ENCODE data around the gene FCHSD2. TPM values are rescaled to one million over a fixed set of nuclear protein-coding genes. Genes with fewer than 3 reads are reported as not detected.

Gene FCHSD2
- total and polyA plus RNA-seq, 2 donors (not counting 1 experiment from before 2014, with no cell fraction given), result 113 to 189 TPM

GRCh38 chr11:73004088-73004487 is 138.0 kb downstream of the FCHSD2 start:
- peak overlapping the region; percentile 68 for H3K27ac Mint-ChIP-seq
- DNase-seq, result no peak
- peaks cover 87% of the 10 kb centered on the region for H3K79me2 ChIP-seq (ENCODE audit: control insufficient read depth, insufficient read depth, low read length)

More at GRCh38 chr11:73004088-73004487, 138.0 kb downstream of the FCHSD2 start:
- Mint-ChIP-seq H3K4me3 (peak overlapping the region; percentile 42), H3K4me1 (peaks cover 64% of the 10 kb centered on the region), H3K9me3 (ENCODE audit: insufficient read depth) (peaks cover 6% of the 10 kb centered on the region), H3K27me3 (no peaks in the 10 kb centered on the region)
- no peak overlapping the region for H3K4me3 ChIP-seq (ENCODE audit: control extremely low read depth in 1 of 5, extremely low read depth in 1 of 5, insufficient read depth in 1 of 5, low read depth in 2 of 5, low read length in 4 of 5)
- H3K4me2 ChIP-seq (replicated peaks; ENCODE audit: low read depth, low read length, poor library complexity, severe bottlenecking), result peak overlapping the region; percentile 15
- no peaks in the 10 kb centered on the region for H3K27me3 ChIP-seq (replicated peaks in 1 of 4; ENCODE audit: control extremely low read depth in 1 of 4, control insufficient read depth in 3 of 4, insufficient read depth in 4 of 4, low read length in 3 of 4)
- WGBS (ENCODE audit: insufficient coverage), result no CpG with 5 or more reads among the region's 3 CpGs
- peak overlapping the region; percentile 16 for H3K9ac ChIP-seq (ENCODE audit: low read length)
- peaks cover 59 to 67% of the 10 kb centered on the region in 2 donors for H3K4me1 ChIP-seq (ENCODE audit: control insufficient read depth in 2 of 2, insufficient read depth in 2 of 2, low read length in 2 of 2)
- peaks cover 12 to 50% of the 10 kb centered on the region in 2 experiments for H3K36me3 ChIP-seq (replicated peaks in 1 of 2; ENCODE audit: control extremely low read depth in 1 of 2, control insufficient read depth in 1 of 2, extremely low read depth in 1 of 2, insufficient read depth in 2 of 2, low read length in 1 of 2)
- intact Hi-C loops (cut with micrococcal nuclease), result loop anchor here (5.0 kb wide), 1 partner anchor 37 kb away; no protein-coding TSS in a partner anchor
- peak overlapping the region; percentile 86 to 87 for H3K27ac ChIP-seq (ENCODE audit: low read length in 2 of 2)
- ChIA-PET POLR2A (interaction anchor here (0.6 to 0.7 kb wide), 2 partner anchors 109 to 159 kb away, joined by 3 to 12 read pairs; no protein-coding TSS in a partner anchor), CTCF (no interaction called here)
- H2AFZ ChIP-seq (ENCODE audit: insufficient read depth, low read depth, low read length, poor library complexity, severe bottlenecking), result no peak overlapping the region
- H3K9me3 ChIP-seq (ENCODE audit: control extremely low read depth in 1 of 3, control insufficient read depth in 2 of 3, insufficient read depth in 1 of 3, low read length in 2 of 3), result peaks cover 1 to 15% (median 9%) of the 10 kb centered on the region in 3 donors
- no peaks in the 10 kb centered on the region for H4K20me1 ChIP-seq (ENCODE audit: control insufficient read depth, insufficient read depth, low read length, poor library complexity, severe bottlenecking)
- no peak for TF ChIP-seq CTCF (IDR thresholded peaks at IDR 0.05)
- no peak for TF ChIP-seq EZH2 (IDR thresholded peaks at IDR 0.05; ENCODE audit: borderline replicate concordance, insufficient read depth, low read depth, low read length, poor library complexity, severe bottlenecking)
- ATAC-seq (ENCODE audit: low read depth), result no peak

Measured in B cell (primary cell).